Daoy (cell line): ENCODE results near the gene SYT12. TPM values are rescaled to one million over a fixed set of nuclear protein-coding genes. Genes with fewer than 3 reads are reported as not detected.
"Not testable (repeated sequence)": the region's sequence is repeated elsewhere in the genome, so short reads cannot be mapped to it uniquely, and the experiment has no call there.

Experiments
- DNase-seq: peaks from one replicate; pipeline ENCODE4 v3.0.0-alpha.2; 2015; ENCODE audit warnings: low read depth
- total RNA-seq: library from RNA; depleted of rRNA; stranded (reverse); fragments of >200 nt; shearing (Covaris generic); gene quantifications from 2 replicates; pipeline ENCODE4 v1.2.3, GENCODE V29; 2014; rRNA removed

Gene SYT12, protein sequence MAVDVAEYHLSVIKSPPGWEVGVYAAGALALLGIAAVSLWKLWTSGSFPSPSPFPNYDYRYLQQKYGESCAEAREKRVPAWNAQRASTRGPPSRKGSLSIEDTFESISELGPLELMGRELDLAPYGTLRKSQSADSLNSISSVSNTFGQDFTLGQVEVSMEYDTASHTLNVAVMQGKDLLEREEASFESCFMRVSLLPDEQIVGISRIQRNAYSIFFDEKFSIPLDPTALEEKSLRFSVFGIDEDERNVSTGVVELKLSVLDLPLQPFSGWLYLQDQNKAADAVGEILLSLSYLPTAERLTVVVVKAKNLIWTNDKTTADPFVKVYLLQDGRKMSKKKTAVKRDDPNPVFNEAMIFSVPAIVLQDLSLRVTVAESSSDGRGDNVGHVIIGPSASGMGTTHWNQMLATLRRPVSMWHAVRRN
- 0.15 and 1.1 TPM in 2 replicates for total RNA-seq

DNA sequence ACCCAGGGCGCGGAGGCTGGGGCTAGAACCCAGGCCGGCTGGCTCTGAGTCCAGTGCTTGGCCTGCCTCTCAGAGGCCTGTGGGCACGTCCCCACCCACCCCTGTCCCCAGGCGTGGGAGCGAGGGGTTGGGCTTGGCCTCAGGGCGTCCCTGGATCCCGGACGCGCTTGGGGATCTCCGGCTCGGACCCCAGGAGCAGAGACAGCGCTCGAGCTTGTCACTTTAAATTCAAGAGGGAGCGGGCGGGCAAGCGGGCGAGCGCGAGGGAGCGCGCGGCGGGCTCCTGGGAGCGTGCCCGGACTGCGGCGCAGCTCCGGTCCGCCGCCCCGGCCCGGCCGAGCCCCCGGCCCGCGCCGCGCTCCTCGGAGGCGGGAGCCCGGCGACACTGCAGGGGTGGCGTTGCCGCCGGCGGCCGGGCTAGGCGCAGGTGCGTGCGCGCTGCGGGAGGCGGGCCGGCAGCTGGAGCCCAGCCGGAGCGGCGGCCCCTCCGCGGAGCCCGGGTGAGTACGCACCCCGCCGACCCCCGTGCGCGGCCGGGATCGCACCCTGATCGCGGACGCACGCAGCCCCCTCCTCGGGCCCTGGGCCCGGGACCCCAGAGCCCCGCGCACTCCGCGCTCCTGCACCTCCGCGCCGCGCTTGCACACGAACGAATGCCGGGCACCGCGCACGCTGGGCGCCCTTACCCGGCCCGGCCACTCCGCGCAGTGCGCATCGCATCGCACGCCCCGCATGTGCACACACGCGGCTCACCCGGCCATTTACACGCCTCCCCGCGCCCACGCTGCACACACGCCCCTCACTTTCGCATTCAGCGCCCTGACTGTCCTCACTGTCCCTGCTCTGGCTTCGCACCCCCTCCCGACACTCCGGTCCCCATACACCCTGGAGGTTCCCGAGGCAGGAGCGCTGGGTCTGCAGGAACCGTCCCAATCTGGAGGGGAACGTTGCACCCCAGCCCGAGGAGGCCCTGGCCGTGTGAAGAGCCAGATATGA lies at the start of gene SYT12:
SYT12 (plus strand) TSS at position 174 of the 996 bp plus-strand sequence. CDS start 7,011 bp downstream, outside the sequence.
- peak; percentile 32 for DNase-seq

DNA sequence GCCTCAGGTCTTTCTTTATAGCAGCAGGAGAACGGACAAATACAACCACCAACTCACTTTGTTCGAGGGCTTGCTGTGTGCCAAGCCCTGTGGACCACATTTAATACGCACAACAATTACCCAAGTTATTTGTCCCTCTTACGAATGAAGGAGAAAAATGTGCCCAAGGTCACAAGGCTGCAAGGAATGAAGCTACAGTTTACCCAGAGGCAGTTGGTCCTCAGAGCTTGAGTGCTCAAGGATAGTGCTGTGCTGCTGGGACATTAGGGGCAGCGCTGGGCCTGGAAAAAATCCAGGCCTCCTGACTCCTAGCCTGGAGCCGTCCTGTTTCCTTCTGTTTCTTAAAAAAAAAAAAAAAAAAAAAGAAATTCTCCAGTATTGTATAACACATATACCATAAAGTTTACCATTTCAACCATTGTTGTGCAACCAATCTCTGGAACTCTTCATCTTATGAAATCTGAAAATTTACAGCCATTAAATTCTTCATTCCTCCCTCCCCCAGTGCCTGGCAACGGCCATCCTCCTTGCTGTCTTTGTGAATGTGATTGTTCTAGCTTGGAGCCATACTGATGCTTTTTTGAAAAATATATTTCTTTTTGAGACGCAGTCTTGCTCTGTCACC lies 48.9 kb upstream of the SYT12 start:
- no peak for DNase-seq

DNA sequence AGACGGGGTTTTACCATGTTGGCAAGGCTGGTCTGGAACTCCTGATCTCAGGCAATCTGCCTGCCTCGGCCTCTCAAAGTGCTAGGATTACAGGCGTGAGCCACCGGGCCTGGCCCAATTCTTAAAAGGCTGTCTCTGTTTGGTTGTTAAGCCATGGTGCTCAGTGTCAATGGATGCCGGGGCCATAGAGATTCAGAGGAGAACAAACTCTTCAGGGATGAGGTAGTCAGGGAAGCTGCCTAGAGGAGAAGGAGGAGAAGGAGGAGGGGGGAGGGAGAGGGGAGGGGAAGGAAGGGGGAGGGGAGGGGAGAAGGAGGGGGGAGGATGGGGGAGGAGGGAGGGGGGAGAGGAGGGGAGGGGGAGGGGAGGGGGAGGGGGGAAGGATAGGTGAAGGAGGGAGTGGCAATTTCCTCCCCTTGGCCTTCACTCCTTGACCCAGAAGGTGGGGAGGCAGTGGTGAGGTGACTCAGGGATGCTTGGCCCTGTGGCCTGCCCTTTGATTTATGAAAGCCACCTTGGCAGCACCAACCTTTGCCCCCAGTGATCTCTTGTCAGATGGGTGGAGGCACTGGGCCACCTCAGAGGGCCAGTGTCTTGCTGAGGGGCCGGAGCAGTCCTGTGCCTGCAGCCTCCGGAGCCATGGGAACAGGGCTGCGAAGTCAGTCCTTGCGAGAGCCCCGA lies 48.1 kb upstream of the SYT12 start, which contains the start of gene C11orf86:
C11orf86 (plus strand) TSS at position 581 of the 681 bp plus-strand sequence; CDS start at position 640, 59 bp downstream.
- no peak for DNase-seq

DNA sequence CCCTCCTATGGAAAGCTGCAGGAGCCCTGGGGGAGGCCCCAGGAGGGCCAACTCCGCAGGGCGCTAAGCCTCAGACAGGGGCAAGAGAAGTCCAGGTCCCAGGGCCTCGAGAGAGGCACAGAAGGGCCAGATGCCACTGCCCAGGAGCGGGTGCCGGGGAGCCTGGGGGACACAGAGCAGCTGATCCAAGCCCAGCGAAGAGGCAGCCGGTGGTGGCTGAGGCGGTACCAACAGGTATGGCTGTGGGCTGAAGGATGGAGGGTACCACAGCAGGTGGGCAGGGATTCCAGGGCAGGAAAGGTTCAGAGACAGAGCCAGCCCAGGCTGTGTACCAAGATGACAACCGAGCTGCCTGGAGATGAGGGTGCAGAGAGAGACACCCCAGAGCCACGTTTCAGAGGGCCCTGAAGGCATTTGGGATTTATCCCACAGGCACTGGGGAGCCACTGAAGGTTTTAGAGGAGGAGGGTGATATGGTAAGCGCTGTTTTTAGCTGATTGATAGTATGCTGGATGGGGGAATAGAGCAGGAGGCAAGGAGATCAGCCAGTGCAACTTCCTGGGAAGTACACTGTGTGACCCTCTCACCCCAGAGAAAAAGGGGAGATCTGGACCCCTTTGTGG lies 47.4 kb upstream of the SYT12 start:
- DNase-seq = no peak

DNA sequence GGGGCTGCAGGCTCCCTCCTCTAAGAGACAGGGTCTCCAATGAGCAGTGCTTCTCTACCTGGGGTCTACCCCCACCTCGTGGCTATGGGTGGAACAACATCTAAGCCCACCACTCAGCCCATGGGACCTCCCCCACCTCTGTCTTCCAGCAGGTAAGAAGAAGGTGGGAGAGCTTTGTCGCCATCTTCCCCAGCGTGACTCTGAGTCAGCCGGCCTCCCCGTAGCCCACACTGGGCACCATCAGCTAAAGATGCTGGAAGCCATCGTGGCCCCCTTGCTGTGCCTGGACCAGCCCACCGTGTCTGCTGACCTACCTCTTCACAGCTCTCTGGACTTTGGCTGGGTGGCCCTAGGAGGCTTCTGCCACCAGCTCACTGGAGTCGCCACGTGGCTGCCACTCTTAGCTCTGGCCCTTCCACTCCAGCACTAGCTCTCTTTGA lies 46.9 kb upstream of the SYT12 start:
- DNase-seq = peak; percentile 23

DNA sequence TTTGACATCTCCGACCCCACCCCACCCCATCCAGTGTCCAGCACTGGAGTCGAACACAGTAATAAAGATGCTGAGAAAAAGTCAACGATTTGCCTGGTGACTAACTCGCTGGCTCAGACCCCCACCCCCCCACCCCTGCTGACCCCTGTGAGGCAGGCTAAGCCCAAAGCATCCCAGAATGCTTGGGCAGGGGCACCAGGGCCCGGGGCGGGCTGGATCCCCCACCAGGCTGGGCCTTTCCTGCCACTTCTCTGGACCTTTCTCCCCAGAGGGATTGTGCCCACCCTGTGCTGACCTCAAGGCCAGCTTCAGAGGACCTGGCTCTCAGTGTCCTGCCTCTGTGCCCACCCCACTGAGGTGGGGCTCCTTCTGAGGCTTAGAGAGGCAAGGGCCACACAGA lies 46.0 kb upstream of the SYT12 start:
- no peak for DNase-seq

DNA sequence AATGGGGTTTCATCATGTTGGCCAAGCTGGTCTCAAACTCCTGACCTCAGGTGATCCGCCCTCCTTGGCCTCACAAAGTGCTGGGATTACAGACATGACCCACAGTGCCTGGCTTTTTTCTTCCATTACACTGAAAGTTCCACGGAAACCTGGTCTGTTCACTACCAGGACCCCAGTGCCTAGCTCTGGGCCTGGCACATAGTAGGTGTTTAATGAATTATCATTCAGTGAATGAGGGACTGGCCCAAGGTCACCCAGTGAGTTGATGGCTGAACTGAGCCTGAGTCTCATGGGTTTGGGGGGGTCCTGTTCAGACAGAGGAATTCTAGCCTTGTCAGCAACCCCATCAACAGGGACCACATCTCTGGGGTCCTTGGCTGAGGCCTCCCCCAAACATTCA lies 44.7 kb upstream of the SYT12 start:
- DNase-seq = no peak

DNA sequence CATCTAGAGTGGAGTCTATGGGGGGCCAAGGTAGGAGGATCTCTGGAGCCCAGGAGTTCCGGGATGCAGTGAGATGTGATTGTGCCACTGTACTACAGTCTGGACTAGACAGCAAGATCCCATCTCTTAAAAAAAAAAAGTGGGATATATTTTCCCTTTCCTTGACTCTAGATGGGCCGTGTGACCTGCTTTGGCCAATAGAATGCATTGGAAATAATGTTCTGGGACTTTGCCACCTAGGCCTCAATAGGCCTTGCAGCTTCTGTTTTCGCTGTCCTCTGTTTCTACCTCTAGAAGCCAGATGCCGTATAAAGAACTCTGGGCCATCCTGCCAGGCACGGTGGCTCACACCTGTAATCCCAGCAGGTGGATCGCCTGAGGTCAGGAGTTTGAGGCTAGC lies 44.2 kb upstream of the SYT12 start:
- no peak for DNase-seq

DNA sequence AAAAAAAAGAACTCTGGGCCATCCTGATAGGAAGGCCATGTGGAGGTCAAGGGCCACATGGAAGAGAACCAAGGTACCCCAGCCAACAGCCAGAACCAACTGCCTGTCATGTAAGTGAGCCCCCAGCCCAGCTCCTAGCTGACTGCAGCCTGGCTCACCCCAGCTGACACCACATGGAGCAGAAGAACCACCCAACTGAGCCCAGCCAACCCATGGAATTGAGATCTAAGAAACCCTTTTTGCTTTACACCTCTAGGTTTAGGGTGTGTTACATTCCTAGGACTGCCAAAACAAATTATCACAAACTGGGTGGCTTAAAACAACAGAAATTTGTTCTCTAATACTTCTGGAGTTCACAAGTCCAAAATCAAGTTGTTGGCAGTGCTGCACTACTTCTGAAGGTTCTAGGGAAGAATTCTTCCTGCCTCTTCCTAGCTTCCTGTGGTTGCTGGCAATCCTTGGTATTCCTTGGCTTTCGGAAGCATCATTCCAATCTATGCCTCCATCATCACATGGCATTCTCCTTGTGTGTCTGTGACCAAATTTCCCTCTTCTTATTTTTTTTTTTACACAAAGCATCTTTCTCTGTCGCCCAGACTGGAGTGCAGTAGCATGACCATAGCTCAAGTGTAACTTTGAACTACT lies 43.5 kb upstream of the SYT12 start:
- no peak for DNase-seq

DNA sequence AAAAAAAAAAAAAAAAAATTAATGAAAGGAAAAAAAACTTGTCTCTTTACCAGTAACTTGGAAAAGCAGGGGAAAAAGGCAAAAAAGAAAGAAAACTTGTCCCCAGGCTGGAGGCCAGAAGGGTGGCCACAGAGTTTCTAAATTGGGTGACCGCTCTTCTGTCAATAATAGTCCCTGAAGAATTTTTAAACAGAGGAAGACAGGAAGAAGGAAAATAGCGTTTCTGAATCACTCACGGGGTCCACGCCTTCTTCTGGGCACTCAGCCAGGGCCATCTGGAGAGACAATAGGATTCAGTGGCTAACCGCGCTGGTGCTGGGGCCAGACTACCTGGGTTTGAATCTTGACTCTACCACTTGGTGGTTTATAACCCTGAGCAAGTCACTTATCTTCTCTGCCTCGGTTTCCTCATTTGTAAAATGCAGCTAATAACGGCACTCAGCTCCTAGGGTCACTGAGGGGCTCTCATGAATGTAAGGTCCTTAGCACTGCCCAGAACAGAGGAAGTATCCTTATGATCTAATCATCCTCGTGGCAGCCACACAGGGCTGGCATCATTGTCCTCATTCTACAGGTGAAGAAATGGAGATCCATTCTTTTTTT lies 40.9 kb upstream of the SYT12 start:
- peak; percentile 94 for DNase-seq

DNA sequence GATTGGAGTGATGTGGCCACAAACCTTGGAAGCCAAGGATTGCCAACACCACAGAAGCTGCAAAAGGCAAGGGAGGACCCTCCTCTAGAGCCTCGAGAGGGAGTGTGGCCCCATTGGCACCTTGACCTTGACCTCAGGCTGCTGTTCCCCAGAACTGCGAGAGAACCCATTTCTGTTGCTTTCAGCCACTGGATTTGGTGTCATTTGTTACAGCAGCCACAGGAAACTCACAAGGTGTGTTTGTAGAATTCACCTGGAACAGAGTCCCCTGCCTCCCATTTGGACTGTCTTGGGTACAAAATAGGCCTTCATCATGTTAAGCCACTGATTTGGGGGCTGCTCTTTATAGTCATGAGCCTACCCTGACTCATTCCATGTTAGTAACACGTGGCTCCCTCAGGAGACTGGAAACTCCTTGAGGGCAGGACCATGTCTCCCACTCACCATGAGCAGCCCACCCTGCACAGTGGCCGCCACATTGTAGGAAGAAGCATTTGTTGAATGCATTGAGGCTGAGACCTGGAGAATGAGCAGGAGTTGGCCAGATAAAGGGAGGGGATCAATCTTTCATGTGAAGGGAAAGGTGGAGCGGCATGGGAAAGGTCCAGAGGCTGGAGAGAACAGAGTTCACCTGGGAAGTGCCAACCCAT lies 39.5 kb upstream of the SYT12 start:
- DNase-seq = no peak

DNA sequence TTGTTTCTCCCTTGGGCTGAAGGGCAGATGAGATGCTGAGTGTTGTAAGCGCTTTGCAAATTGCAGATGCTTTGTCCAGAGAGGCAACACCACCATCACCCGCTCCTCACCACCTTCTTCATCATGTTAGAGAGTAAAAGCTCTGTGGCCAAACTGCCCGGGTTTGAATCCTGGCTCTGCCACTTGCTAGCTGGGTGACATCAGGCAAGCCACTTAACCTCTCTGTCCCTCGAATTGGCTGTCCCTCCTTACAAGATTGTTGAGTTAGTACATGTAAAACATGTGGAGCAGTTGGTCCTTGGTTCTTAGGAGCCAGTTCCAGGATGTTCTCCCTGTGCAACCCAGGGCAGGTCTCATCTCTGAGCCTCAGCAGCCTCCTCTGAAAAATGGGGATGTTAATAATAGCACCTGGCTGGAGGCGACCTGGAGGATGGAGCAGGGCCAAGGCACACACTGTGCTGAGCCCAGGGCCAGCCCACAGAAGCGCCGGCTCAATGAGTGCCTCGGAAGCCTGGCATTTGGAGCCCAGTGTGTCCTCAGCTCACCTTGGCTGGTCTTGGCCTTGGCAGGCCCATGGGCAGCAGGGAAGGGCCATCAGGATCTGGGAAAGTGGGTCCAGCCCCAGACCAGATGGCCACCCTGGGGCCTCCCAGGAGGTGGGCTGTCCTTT lies 37.3 kb upstream of the SYT12 start:
- DNase-seq = no peak

DNA sequence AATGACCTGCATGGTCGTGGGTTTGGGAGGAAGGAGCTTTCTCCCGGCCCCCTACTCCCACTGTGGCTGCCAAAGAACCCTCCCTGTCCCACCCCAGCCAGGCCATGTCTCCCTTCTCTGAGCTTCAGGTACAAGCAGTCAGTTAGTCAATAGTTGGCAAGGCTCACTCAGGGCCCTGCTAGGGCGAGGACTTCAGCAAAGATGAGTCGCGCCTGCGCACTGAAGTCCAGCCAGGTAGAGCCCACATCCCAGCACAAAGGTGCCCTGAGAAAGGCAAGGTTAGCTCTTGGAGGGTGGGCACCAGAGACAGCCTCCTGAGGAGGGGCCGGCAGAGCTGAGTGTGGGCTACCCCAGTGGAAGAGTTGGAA lies 36.8 kb upstream of the SYT12 start:
- DNase-seq = no peak

DNA sequence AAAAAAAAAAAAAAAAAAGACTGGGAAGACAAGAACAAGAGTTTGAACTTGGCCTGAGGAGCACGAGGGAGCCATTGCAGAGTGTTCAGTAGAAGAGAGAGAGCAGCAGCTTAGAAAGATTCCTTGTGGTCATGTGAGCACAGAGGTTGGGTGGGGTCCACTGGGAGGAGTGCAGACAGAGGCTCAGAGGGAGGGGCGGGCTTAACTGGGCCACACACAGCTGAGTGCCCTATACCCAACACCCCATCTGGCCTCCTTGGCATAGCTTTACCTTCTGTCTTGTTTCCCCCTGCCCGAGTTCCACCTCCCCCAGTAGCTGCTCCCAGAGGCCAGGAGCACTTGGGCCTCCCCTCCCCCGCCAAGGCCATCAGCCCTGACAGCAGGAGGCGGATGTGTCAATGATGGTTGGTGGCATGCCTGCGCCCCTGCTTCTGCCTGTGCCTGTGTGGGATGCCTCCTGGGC lies 35.7 kb upstream of the SYT12 start:
- no peak for DNase-seq

DNA sequence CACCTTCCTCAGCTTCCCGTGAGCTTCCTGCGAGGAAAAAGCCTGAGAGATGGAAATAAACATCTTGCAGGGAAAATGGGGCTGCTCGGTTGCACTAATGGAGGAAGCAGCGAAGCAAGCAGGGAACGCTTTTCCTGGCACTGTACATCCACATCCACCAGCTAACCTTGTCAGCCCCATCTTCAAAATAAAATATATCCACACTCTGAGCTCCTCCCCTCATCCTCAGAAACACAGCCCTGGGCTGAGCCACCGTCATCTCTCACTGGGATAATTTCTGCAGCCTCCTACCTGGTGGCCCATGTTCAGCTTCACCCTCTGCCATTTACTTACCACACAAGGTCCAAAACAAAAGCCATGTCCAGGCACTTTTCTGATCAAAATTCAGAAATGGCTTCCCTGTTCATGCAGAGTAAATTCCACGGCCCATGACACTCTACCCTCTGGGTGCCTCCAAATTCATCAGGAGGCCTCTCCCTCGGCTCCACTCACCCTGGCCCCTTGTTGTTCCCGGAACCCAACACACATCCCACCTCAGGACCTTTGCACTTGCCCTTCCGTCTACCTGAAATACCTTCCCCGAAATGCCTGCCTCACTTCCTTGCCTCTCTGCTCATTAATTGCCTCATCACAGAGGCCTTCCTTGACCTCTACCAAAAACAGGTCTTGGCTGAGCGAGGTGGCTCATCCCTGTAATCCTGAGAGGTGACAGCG lies 34.9 kb upstream of the SYT12 start:
- DNase-seq = no peak

DNA sequence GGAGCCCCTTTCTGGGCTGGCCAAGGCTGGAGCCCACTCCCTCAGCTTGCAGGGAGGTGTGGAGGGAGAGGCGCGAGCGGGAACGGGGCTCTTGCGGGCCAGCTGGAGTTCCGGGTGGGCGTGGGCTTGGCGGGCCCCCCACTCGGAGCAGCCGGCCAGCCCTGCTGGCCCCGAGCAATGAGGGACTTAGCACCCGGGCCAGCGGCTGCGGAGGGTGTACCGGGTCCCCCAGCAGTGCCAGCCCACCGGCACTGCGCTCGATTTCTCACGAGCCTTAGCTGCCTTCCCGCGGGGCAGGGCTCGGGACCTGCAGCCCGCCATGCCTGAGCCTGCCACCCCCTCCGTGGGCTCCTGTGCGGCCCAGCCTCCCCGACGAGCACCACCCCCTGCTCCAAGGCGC lies 34.2 kb upstream of the SYT12 start:
- not testable (repeated sequence) for DNase-seq

DNA sequence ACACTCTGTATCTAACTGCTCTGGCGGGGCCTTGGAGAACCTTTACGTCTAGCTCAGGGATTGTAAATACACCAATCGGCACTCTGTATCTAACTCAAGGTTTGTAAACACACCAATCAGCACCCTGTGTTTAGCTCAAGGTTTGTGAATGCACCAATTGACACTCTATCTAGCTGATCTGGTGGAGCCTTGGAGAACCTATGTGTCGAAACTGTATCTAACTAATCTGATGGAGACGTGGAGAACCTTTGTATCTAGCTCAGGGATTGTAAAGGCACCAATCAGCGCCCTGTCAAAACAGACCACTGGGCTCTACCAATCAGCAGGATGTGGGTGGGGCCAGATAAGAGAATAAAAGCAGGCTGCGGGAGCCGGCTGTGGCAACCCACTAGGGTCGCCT lies 33.6 kb upstream of the SYT12 start:
- DNase-seq = not testable (repeated sequence)

DNA sequence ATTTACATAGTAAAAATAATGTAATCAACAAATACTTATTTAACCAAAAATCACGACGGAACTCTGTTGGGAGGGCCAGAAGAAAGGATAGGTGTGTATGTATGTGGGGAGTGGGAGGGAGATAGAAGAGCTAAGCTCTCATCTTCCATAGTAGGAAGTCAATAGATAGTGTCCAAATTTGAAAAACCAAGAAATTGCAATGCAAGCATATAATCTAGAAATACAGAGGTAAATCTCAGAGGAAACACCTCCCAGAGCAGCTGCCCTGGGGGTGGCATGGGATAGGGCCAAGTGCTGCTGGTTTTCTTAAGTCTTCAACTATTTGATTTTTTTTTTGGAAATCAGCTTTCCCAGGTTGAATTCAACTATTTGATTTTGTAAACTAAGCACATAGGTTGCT lies 30.9 kb upstream of the SYT12 start:
- no peak for DNase-seq
